ENCODE data around the gene EIF2D.
"Not testable (repeated sequence)": the region's sequence is repeated elsewhere in the genome, so short reads cannot be mapped to it uniquely, and the experiment has no call there.

The EIF2D gene

DNA sequence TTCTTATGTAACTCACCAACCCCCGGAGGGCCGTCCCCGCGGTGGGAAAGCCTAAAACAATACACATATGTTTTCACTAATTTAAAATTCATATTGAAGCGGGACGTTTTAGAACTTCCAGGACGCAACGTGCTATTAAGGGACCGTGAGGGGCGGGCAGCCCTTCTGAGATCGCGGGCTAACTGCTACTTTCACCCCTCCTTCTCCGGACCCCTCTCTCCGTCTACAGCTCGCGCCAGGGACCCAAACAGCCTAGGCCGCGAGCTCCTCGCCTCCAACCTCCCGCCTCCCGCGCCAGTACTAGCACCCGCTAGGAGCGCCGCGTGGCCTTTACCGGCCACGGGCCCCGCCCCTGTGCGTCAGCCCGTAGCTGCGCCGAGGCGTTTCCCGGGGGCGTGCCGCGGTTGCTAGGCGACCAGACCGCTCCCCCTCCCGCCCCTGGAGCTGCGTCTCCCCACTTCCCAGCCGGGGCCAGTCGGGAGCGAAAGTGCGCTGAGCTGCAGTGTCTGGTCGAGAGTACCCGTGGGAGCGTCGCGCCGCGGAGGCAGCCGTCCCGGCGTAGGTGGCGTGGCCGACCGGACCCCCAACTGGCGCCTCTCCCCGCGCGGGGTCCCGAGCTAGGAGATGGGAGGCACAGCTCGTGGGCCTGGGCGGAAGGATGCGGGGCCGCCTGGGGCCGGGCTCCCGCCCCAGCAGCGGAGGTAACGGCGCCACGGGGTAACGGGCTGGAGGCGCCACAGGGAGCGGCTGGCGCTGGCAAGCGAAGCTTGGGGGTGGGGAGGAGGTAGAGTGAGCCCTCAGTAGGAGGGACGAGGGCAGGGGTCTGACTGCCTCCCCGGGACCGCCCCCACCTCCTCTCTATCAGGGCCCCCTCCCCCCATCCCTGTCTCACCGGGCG, 23.1 kb upstream of the EIF2D start, which contains the start of gene DYRK3:
Gene DYRK3, plus strand, starts transcription at position 457 of the 898 bp plus-strand sequence. Its CDS starts 168 bp downstream, at position 625.
- peak; percentile 91 for DNase-seq

DNA sequence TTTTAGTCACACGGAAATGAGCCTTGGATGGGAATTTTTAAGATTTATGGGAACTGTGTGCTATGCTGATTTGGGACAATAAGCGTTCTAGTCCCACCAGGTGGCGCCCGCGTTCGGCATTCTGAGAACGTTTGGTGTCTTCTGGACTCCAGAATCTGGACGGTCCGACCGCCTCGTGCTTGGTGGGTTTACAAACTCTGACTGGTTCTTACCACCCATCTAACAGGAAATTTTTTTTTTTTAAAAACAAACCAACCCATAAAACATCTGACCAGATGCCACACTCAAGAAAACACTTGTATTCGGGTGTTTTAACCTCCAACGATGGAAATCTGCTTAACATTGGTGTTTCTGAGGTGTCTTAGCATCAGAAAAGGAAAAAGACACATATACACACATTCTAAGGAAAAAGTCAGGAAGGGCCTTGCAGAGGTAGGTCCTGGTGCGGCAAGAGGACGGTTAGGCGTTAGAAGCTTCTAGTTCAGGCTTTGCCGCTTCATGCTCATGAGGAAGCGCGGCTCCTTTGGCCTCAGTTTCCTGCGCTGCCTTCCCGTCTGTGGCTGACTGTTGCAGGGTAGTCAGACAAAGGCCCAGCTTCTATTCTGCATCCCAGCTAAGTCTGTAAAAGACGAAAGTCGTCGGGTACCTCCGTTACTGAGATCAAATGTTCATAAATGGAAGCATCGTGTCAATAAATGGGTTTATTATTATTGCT, 22.3 kb upstream of the EIF2D start:
- peak; percentile 79 for DNase-seq

DNA sequence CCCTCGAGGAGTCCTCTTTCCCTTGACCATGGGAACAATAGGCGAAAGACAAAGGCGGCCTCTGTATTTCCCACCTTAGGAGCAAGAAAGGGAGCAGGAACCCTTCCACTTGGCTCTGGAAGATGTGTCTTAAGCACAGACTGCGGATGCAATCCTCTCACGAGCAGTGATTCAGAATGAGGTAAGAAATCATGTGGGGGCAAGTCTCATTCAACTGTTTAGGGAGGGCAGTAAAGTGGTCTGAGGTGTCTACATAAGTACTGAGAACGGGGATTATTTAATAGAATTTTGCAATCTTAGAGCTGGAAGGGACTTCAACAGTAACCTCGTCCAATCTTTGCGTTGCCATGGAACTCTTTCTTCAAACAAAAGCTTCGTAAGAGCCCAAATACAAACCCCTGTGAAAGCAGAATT, 21.4 kb upstream of the EIF2D start:
- no peak for DNase-seq

DNA sequence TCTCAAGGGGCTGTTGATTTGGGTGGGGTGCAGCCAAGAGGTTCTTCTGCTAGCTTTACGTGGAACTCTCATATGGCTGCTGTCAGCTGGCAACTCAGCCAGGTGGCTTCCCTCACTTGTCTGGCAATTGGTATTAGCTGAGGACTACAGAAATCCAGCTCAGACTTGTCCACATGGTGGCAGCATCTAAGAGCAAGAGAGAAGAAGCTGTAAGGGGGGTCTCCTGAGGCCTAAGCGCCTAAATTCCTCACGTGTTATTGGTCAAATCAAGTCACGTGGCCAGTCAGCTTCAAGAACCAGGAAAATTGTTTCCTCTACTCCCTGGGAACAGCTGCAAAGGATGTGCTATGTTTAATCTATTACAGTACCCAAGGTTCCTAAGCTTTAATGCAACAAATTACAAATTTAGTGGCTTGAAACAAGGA, 18.8 kb upstream of the EIF2D start:
- DNase-seq: no peak

DNA sequence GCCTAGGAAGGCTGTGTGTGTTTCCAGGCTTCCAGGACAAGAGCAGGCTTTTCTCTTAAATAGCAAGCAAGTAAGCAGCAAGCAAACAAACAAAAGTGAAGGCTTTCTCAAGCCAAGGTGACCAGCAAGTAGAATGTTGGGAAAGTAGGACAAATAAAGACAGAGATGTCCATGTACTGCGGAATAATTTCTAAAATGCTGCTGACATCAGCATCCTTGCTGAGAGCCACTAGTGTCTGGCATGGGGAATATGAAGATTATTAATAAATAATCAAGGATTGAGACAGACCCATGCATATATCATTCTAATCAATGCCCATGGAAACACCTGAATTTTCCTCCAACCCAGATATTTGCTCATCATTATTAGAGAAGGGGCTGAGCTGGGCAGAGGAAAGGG, 16.7 kb upstream of the EIF2D start:
- DNase-seq: no peak

DNA sequence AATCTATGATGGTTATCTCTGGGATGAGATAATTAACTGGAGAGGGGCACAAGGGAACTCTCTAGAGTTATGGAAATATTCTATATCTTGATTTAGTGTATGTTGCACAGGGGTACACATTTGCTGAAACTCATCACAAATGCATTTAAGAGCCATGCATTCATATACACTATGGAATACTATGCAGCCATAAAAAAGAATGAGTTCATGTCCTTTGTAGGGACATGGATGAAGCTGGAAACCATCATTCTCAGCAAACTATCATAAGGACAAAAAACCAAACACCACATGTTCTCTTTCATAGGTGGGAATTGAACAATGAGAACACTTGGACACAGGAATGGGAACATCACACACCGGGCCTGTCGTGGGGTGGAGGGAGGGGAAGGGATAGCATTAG, 14.1 kb upstream of the EIF2D start:
- DNase-seq: not testable (repeated sequence)

DNA sequence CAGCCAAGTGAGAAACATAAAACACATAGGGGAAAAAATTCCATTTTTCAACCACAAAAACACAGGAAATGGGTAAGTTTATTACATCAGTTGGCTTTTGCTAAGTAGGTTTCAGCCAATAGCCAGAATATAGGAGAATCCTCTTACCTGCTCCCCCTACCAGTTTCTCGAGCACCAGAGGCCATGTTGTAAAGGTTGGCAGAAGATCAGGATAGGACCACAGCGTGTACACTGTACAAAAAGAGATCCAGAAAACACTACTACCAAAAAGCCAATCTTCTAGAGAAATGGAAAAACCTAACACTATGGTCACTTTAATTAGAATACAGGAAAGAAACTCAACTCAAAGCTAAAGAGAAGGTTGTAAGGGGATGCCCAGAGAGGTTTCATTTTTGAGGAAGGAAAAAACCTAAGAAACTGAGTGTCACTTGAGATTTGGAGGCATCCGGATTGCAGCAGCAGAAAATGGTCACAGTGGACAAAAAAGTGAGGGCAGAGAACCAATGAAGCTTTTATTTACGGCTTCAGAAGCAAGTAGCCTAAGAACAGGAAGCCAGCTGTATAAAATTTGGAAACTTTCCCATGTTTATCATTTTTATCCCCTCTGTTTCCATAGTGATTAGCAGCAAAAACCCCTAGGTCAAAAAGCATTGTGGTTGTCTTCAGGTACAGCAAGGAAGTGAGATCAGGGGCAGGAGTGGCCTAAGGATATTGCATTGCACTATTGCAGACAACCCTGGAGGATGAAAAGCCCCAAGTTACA, 2.9 kb downstream of the EIF2D start:
- no peak for DNase-seq

DNA sequence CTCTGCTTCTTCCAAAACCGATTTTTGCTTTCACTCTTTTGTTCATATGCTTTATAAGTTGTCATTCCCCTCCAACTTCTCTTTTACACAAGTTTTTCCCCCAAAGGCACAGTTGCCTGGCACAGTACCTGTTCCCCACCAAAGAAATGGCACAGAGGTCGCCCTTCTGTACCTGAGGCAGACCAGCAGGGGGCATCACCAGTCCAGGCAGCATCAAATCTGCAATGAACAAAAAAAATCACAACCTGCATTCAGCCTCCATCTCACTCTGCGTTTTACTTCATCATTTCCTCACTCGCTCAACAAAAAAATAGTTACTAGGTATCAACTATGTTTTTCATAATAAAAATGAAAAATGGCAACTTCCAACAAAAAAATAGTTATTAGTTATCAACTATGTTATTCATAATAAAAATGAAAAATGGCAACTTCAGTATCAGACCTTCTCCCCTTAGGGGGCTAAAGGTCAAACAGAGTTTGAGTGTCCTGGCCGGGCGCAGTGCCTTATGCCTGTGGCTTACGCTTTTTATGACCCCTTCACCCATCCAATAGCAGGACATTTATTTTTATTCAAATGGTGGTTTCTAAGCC, 4.1 kb downstream of the EIF2D start:
- DNase-seq: peak; percentile 52

DNA sequence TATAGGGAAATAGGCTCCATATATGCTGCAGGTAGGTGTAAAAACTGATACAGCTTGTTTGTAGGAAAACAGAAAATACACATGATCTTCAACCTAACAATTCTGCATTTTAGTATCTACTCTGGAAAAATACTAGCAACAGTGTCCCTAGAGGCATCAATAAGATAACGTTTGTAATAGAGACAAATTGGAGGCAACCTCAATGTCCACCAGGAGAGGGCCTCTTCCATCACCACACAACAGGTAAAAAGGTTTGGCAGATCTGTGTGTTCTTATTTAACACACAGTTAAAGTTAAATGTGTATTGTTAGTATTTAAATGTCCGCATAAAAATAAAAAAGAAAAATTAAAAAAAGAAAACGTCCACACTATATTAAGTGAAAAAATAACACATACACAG, 5.4 kb downstream of the EIF2D start:
- no peak for DNase-seq

DNA sequence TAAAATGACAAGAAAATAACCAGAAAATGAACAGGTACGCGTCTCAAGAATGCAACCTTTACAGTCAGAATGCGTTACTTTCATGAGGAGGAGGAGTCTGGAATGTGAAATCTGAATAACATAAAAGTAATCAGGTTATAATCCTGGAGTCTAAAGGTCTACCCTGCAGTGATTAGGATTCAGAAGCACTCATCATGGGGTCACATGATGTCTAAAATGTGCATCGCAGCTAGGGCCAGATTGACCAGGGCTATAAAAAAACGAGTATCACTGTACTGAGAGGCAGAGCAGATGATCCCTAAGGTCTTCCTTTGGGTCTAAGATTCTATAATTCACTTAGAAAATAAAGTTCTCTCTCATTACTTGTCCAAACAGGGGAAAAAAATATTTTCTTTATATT, 7.4 kb downstream of the EIF2D start:
- DNase-seq: no peak

DNA sequence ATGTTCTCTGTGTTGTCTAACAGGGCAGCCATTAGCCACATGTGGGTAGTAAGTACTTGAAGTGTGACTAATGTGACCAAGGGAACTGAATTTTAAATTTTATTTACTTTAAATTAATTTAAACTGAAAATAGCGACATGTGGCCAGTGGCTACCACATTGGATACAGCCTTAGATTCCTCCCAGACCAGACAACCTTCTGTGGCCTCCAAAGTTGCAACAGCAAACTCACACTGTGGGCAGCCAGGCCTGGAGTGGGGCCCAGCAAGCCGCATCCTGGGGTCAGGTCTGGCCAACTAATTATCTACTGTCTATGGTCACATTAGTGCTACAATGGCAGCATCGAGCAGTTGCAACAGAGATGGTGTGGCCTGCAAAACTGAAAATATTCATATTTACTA, 11.7 kb downstream of the EIF2D start:
- no peak for DNase-seq

DNA sequence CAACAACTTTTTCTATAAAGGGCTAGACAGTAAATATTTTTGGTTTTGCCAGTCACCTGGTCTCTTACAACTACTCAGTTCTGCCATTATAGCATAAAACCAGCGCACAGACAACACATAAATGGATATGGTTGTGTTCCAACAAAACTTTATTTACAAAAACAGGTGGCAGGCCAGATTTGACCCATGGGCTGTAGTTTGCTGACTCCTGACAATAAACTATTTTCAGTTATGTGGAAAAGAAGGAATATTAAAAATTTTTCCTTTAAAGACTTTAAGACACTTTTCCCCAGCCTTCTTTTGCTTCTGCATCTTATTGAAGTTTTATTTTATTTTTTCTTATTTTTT, 16.0 kb downstream of the EIF2D start:
- DNase-seq: no peak

DNA sequence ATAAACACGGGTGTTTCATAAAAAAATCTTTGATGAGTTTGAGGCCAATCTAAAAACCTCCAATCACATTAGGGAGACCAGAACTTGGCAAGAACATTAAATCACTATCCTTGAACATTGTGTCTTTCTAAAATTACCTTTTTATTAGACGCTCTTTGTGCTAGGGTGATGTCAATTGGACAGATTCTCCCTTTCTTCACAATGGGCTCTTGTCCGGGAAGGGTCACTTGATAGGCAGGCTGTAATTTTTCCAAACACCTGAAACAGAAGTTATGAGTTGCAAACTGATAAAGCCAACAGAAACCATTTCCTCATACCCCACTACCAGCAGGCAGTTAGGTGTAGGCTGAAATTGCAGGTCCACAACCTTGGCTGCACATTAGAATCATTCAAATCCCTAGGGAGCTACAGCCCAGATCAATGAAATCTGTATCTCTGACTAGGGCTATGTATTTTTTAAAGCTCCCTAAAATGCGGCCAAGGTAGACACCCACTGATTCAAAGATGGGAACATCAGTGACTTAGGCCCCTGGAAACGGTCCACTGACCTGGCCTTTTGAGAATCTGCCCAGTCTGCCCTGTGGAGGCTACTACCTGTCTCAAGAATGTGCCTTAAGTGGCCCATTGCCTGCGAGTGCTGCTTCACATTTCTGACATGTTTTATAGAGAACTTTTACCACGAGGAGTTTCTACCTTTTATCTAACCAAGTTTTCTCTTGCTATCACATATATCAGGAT, 16.5 kb downstream of the EIF2D start:
- DNase-seq: no peak

DNA sequence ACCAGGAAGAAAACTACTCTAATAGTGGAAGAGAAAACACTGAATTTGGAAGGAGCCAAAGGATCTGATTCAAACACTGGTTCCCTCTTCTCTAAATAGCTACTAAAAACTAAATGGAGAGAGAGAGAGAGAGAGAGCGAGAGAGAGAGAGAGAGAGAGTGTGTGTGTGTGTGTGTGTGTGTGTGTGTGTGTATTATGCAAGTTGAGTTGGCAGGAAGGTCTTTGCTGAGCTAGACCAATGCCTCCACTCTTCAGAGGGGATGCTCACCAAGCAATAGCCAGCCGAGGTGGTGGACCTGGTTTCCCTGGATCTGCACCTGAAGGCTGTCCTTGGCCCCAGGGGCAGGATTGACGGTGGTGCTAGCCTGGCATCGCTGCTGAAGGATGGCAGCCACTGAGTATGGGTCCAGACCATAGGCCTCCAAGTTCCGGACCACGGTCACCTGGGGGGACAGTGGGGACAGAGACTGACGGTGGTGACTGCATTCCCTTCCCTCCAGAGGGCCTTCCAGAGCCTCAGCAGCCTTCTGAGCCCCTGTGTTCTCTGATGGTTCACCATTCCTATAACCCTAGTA, 18.8 kb downstream of the EIF2D start:
- DNase-seq: no peak

DNA sequence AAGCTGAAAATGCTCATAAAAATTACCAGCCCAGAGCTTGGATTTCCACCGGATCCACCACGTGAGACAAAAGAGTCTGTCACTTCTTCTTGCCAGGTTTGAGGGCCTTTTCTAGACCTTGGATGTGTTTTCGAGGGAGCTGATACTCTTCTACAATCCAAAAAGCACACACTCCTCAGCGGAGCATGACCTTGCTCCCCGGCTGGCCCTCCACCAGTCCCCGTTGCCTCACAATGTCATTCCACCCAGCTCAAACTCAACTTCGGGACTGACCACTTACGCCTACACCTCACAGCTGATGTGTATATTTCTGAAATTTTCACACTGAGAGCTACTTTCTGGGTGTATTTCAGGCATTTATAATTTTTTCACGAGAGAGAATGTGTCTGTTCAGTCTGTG, 20.6 kb downstream of the EIF2D start:
- no peak for DNase-seq

DNA sequence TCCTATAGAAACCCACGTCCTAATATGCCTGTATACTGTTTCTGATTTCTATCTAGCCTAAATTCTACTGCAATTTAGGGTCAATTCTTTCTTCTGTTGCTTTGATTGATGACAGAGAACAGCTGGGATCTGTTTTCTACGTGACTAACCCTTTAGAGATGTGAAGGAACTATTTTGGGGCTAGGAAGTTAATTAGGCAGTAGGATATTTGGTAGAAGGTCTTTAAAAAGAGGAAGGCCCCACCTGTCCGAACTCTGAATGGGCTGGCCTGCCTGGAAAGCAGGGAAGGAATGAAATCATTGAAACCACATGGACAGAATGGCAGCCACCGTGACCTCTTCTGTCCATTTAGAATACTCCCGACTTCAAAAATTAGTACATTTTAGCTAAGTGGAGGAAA, 21.0 kb downstream of the EIF2D start:
- no peak for DNase-seq

DNA sequence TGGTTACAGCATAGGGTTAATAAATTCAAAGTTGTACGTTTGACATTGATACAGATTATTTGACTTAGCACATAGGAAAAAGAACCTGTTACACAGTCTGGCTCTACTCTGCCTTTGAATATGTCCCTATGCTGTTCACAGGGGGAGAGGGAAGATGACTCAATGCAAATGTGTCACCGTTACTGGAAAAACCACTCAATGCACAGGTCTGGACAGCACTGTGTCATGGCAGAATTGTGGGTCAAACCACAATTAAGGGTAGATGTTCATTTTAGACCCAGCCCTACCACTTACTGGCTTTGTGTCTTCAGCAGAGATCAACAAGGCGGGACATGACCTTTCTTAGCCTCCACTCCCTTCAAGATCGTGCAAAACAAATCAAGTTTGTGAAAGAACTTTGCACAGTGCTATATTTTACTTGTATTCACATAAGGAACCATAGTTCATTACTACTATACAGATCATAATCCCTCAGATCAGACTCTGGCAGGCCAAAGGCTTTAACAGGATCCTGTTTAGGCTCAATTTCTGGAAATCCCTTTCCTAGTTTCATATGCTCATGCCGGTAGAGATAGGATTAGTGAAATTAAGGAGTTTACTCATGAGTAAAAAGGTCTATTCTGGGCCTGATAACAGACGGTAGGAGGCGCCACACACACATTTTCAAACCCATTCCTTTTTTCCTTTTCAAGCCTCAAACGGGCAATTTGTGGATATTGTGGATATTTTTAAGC, 22.1 kb downstream of the EIF2D start:
- no peak for DNase-seq

DNA sequence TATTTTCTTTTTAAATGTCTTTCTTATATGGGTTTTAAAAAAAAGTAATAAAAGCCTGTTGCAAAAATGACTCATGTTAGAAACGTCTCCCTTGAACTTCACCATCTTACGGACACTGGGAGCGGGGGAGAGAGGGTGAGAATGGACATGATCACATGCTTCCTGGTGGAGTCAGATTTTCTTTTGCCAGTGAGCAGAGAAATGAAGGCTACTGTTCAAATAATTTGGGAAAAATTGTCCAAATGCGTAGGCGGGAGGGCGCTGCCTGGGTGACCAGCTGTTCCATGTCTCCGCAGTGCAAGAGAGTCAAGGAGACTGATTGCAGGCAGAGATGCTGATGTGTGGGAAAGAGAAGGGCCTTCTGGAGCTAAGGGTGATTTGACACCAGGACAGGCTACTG, 23.1 kb downstream of the EIF2D start:
- no peak for DNase-seq

DNA sequence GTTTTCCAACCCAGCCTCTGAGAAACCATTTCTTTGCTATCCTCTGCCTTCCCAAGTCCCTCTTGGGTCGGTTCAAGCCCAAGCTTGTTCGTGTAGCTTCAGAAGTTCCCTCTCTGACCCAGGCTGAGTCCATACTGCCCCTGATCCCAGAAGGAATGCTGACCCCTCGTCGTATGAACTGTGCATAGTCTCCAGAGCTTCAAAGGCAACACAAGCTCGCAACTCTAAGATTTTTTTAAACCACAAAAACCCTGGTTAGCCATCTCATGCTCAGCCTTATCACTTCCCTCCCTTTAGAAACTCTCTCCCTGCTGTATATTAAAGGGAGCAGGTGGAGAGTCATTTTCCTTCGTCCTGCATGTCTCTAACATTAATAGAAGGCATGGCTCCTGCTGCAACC, 23.8 kb downstream of the EIF2D start:
- DNase-seq: no peak

DNA sequence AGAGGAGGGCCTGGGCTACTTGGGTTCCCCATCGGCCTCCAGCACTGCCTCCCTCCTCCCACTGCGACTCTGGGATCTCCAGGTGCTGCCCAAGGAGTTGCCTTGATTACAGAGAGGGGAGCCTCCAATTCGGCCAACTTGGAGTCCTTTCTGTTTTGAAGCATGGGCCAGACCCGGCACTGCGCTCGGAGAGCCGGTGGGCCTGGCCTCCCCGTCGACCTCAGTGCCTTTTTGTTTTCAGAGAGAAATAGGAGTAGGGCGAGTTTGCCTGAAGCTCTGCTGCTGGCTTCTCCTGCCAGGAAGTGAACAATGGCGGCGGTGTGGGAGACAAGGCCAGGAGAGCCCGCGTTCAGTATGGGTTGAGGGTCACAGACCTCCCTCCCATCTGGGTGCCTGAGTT, 24.4 kb downstream of the EIF2D start:
- DNase-seq: no peak
